ENCODE results near the gene SH3RF2. TPM values are rescaled to one million over a fixed set of nuclear protein-coding genes. Genes with fewer than 3 reads are reported as not detected.

SH3RF2 gene
- total RNA-seq, 2 experiments from 2014 or later, result not detected

- Histone ChIP-seq H3K27ac (ENCODE audit: low read depth, low read length, poor library complexity, severe bottlenecking) (no peak overlapping the region), H3K9me2 (ENCODE audit: insufficient read depth, low read length) (no peaks in the 10 kb centered on the region), H3K9me3 (ENCODE audit: low read length) (no peaks in the 10 kb centered on the region), H3K79me2 (ENCODE audit: insufficient read depth, low read depth, low read length) (no peaks in the 10 kb centered on the region), H4K20me1 (ENCODE audit: insufficient read depth, low read length) (no peaks in the 10 kb centered on the region), H3K4me2 (ENCODE audit: low read length) (no peak overlapping the region), H2AFZ (ENCODE audit: low read length) (no peak overlapping the region), H3K4me1 (ENCODE audit: insufficient read depth, low read length, poor library complexity, severe bottlenecking) (no peaks in the 10 kb centered on the region), H3K36me3 (ENCODE audit: insufficient read depth, low read length) (no peaks in the 10 kb centered on the region), H3K4me3 (ENCODE audit: low read depth, low read length, poor library complexity, severe bottlenecking) (no peak overlapping the region)
- POLR2A ChIA-PET, result no interaction called here
- BruUV-seq (replicated peaks), result no TSS peak
- CTCF ChIA-PET (ENCODE audit: unreplicated experiment), result no interaction called here
- DNase-seq (ENCODE audit: low spot score), result no peak
- TF ChIP-seq EZH2phosphoT487 (IDR thresholded peaks at IDR 0.05; ENCODE audit: borderline replicate concordance, low read depth, low read length) (no peak), CTCF (conservative IDR thresholded peaks at IDR 0.05; ENCODE audit: low read length) (no peak)
- intact Hi-C loops (cut with micrococcal nuclease; ENCODE audit: unreplicated experiment), result no loop called here
Measured at GRCh38 chr5:145937432-145938250, 1.3 kb downstream of the SH3RF2 start.

GRCh38 chr5:145938776-145939539 lies 2.6 kb downstream of the SH3RF2 start:
- Histone ChIP-seq H3K9me2 (ENCODE audit: insufficient read depth, low read length) (no peaks in the 10 kb centered on the region), H3K79me2 (ENCODE audit: insufficient read depth, low read depth, low read length) (no peaks in the 10 kb centered on the region), H3K9me3 (ENCODE audit: low read length) (no peaks in the 10 kb centered on the region), H2AFZ (ENCODE audit: low read length) (no peak overlapping the region), H3K36me3 (ENCODE audit: insufficient read depth, low read length) (no peaks in the 10 kb centered on the region), H3K27ac (ENCODE audit: low read depth, low read length, poor library complexity, severe bottlenecking) (no peak overlapping the region), H4K20me1 (ENCODE audit: insufficient read depth, low read length) (no peaks in the 10 kb centered on the region), H3K4me3 (ENCODE audit: low read depth, low read length, poor library complexity, severe bottlenecking) (no peak overlapping the region), H3K4me1 (ENCODE audit: insufficient read depth, low read length, poor library complexity, severe bottlenecking) (no peaks in the 10 kb centered on the region), H3K4me2 (ENCODE audit: low read length) (no peak overlapping the region)
- intact Hi-C loops (cut with micrococcal nuclease; ENCODE audit: unreplicated experiment), result no loop called here
- no TSS peak for BruUV-seq (replicated peaks)
- POLR2A ChIA-PET, result no interaction called here
- no peak for DNase-seq (ENCODE audit: low spot score)
- CTCF ChIA-PET (ENCODE audit: unreplicated experiment), result interaction anchor here (0.6 kb wide), 1 partner anchor 184 kb away, joined by 3 read pairs; no protein-coding TSS in a partner anchor
- TF ChIP-seq CTCF (conservative IDR thresholded peaks at IDR 0.05; ENCODE audit: low read length) (no peak), EZH2phosphoT487 (IDR thresholded peaks at IDR 0.05; ENCODE audit: borderline replicate concordance, low read depth, low read length) (no peak)

All from OCI-LY7 (cell line).